Glutamatergic neuron (in vitro differentiated cells): Measurements from ENCODE around the gene CPM. TPM values are rescaled to one million over a fixed set of nuclear protein-coding genes. Genes with fewer than 3 reads are reported as not detected.

ENCODE experiments used
- DNase-seq: peaks from one replicate; pipeline ENCODE4 v3.0.0; 2022
- H3K27ac Mint-ChIP-seq: one replicate; pipeline ENCODE4 v1.8.0; 2020; ENCODE audit warnings: mild to moderate bottlenecking, mixed read lengths, inconsistent platforms; ENCODE audit not compliant: unreplicated experiment
- H3K27me3 Mint-ChIP-seq: one replicate; pipeline ENCODE4 v1.8.0; 2020; ENCODE audit warnings: mild to moderate bottlenecking, moderate library complexity, mixed read lengths, inconsistent platforms; ENCODE audit not compliant: unreplicated experiment
- H3K36me3 Mint-ChIP-seq: one replicate; pipeline ENCODE4 v1.8.0; 2020; ENCODE audit warnings: mild to moderate bottlenecking, mixed read lengths, inconsistent platforms; ENCODE audit not compliant: unreplicated experiment
- H3K4me1 Mint-ChIP-seq: one replicate; pipeline ENCODE4 v1.8.0; 2020; ENCODE audit warnings: mild to moderate bottlenecking, low read depth, mixed read lengths, inconsistent platforms; ENCODE audit not compliant: unreplicated experiment
- H3K4me3 Mint-ChIP-seq: one replicate; pipeline ENCODE4 v1.8.0; 2020; ENCODE audit warnings: mild to moderate bottlenecking, mixed read lengths, inconsistent platforms; ENCODE audit not compliant: unreplicated experiment
- H3K9me3 Mint-ChIP-seq: one replicate; pipeline ENCODE4 v1.8.0; 2020; ENCODE audit warnings: mild to moderate bottlenecking, moderate library complexity, mixed read lengths, inconsistent platforms; ENCODE audit not compliant: unreplicated experiment
- CTCF ChIP-seq: fragments of 200-600 bp; sonication (generic); IDR thresholded peaks from one replicate; pipeline ENCODE4 v1.5.0; 2021; ENCODE audit not compliant: partially characterized antibody, unreplicated experiment
- total RNA-seq: library from RNA; stranded (reverse); fragmentation: NEBNext Ultra II Directional; extraction: Animal tissue kit (Norgen Biotek cat#: 25700); gene quantifications from one replicate; pipeline ENCODE4 v1.2.1, GENCODE V29; 2021; ENCODE audit not compliant: unreplicated experiment

The CPM gene
- total RNA-seq, 1 donor from 2014 or later = not detected

GRCh38 chr12:68835333-68835908 is 97.5 kb downstream of the CPM start:
- no peak for TF ChIP-seq CTCF
- Mint-ChIP-seq H3K4me1 (peaks cover 14% of the 10 kb centered on the region), H3K36me3 (peaks cover 5% of the 10 kb centered on the region), H3K4me3 (peak overlapping the region; percentile 69), H3K27ac (peak overlapping the region; percentile 34), H3K9me3 (peaks cover 3% of the 10 kb centered on the region), H3K27me3 (no peaks in the 10 kb centered on the region)
- peak; percentile 77 for DNase-seq

GRCh38 chr12:68833508-68833907 is 99.5 kb downstream of the CPM start:
- Mint-ChIP-seq H3K9me3 (peaks cover 3% of the 10 kb centered on the region), H3K36me3 (no peaks in the 10 kb centered on the region), H3K27ac (no peak overlapping the region), H3K27me3 (no peaks in the 10 kb centered on the region), H3K4me3 (no peak overlapping the region), H3K4me1 (peaks cover 16% of the 10 kb centered on the region)
- DNase-seq = no peak
- no peak for TF ChIP-seq CTCF

DNA sequence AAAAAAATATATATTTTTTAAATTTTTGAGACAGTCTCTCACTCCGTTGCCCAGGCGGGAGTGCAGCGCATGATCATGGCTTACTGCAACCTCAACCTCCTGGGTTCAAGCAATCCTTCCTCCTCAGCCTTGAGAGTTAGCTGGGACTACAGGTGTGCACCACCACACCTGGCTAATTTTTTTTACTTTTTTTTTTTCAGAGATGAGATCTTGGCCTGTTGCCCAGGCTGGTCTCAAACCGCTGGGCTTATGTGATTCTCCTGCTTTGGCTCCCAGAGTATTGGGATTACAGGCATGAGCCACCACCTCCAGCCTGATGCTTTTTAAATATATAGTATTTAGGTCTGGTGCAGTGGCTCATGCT is 100.5 kb downstream of the CPM start:
- no peaks in the 10 kb centered on the region for H3K27me3 Mint-ChIP-seq
- TF ChIP-seq CTCF = no peak
- no peak for DNase-seq
- peaks cover 3% of the 10 kb centered on the region for H3K9me3 Mint-ChIP-seq
- H3K4me1 Mint-ChIP-seq = peaks cover 13% of the 10 kb centered on the region
- H3K4me3 Mint-ChIP-seq = no peak overlapping the region
- no peak overlapping the region for H3K27ac Mint-ChIP-seq
- no peaks in the 10 kb centered on the region for H3K36me3 Mint-ChIP-seq

DNA sequence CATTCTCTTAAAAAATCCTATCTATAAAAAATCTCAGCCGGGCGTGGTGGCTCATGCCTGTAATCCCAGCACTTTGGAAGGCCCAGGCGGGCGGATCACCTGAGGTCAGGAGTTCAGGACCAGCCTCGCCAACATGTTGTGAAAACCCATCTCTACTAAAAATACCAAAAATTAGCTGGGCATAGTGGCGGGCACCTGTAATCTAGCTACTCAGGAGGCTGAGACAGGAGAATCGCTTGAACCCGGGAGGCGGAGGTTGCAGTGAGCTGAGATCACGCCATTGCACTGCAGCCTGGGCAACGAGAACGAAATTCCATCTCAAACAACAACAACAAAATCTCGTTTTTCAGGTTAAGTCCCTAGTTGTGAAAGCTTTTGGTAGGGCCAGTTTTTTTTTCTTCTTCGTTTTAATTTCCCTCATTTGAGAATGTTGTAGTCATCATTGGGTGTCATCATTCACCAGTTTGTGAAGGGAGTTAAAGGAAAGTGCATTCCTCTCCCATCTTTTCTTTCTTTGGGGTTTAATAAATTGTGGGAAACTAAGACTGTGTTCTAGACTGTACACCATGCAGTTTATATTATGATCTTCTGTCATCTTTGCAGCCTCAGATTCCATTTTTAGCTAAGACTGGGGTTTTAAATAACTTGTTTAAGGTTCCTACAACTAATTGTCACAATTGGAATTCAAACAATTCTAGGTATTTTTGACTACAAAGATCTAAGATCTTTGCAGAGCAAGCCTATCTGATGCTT is 101.0 kb downstream of the CPM start:
- H3K9me3 Mint-ChIP-seq = peaks cover 3% of the 10 kb centered on the region
- H3K4me1 Mint-ChIP-seq = peaks cover 13% of the 10 kb centered on the region
- no peak for DNase-seq
- no peaks in the 10 kb centered on the region for H3K36me3 Mint-ChIP-seq
- H3K4me3 Mint-ChIP-seq = no peak overlapping the region
- no peak for TF ChIP-seq CTCF
- H3K27me3 Mint-ChIP-seq = no peaks in the 10 kb centered on the region
- H3K27ac Mint-ChIP-seq = no peak overlapping the region

DNA sequence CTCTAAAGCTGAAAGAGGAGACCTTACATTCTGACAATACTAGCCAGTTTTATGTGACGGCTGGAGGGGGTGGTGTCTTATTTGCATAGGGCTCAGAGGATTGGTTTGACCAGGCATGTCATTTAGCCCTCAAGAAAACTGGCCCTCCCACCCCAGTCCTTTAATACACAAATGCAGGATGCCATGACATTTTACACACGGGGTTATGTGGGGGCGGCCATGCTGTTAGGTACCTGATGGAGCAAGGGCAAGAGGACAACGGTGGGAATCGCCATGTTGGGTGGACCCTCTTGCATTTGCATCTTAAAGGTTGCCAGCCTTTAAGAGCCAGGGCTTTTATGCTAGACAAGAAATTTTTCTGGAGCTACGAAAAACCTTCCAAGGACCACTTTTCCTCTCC is 101.7 kb downstream of the CPM start:
- no peaks in the 10 kb centered on the region for H3K27me3 Mint-ChIP-seq
- H3K4me1 Mint-ChIP-seq = peaks cover 12% of the 10 kb centered on the region
- H3K27ac Mint-ChIP-seq = no peak overlapping the region
- TF ChIP-seq CTCF = no peak
- no peaks in the 10 kb centered on the region for H3K36me3 Mint-ChIP-seq
- peaks cover 3% of the 10 kb centered on the region for H3K9me3 Mint-ChIP-seq
- no peak for DNase-seq
- no peak overlapping the region for H3K4me3 Mint-ChIP-seq
